NCI-H774 (cell line): ENCODE data around the gene KLHL6.
"Not testable (repeated sequence)": the region's sequence is repeated elsewhere in the genome, so short reads cannot be mapped to it uniquely, and the experiment has no call there.

Experiments used
- DNase-seq: peaks from one replicate; lab custom pipeline; 2025; lab: John Stamatoyannopoulos, UW

The KLHL6 gene

DNA sequence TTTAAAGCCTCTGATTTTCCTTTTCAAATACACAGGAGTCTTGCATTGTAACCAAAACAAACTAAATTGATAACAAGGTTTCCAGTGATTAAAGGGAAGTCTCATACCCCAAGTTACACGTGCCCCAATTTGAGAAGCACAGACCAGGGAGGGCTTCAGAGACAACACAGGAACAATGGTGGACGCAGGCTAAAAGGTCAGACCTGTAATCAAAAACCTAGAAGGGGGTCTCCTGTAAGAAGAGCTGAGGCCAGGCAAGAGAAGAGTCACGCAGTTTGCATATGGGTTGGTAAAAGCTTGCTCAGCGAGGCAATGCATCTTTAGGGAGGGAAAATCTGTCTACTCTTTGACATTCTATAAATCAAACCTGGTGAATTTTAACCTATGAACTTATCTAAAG lies 68.5 kb downstream of the KLHL6 start:
- no peak for DNase-seq

DNA sequence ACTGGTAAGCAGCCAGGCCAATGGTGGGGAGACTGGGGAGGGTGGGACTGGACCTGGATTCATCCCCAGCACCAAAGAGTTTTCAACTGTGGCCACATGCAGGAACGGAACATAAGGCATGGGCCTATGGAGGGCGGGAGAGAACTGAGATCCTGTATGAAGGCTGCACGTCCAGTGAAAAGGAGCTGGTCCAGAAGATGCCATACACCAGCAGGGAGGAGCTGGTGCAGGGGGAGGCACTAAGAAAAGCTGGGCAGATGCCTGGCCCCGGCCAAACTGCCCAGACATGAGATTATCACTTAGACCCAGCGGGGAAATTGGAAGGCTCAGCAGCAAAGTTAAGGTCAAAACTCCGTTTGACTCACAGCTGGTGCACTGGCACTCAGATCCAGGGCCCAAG lies 69.0 kb downstream of the KLHL6 start:
- DNase-seq = no peak

DNA sequence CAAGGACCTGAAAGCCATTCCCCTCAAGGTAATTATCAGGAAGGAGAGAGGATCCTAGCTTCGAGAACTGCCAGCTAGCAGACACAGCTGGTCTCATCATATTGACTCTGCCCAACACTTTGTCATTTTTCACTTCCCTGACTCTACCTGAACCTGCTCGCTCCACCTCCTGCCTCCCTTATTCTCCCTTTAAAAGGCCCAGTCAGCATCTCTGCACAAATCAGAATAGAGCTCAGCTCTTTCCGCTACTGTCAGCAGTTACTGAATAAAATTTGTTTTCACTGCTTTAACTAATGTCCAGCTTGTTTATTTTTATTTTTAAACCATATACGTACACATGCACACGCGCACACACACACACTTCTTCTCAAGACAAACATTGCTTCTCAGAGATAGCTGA lies 69.9 kb downstream of the KLHL6 start:
- DNase-seq = no peak

DNA sequence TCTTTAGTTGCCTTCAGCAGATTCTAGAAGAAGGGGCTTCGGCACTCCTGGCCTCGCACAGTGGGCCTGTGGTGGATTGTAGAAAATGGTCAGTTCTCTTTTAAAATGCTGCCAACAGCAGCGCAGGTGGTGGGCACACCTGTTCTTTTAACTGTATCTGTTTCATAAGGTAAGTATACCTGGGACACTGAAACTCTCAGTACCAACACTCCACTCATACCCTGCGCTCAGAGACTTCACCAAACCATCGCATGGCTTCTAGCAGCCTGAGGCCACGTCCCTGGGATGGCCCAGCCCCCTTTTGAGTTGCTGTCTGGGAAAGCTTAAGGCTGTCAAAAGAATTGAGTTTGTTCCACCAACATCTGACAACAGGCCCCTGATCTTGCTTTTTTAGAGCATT lies 70.4 kb downstream of the KLHL6 start:
- no peak for DNase-seq

DNA sequence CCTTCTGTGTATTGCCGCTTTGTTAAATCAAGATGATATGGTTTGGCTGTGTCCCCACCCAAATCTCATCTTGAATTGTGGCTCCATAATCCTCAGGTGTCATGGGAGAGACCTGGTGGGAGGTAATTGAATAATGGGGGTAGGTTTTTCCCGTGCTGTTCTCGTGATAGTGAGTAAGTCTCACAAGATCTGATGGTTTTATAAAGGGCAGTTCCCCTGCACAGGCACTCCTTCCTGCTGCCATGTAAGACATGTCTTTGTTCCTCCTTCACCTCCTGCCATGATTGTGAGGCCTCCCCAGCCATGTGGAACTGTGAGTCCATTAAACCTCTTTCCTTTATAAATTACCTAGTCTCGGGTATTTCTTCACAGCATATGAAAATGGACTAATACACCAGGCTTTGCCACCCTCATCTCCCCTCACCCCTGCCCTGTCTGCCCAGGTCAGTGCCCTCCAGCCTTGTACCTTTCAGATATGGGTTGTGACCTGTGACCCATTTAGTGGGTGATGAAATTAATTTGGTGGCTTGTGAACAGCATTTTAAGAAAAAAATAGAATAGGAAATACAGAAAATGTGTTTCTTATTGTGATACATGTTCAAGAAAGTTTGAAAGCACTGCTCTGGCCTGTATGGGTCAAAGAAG lies 71.0 kb downstream of the KLHL6 start:
- no peak for DNase-seq

DNA sequence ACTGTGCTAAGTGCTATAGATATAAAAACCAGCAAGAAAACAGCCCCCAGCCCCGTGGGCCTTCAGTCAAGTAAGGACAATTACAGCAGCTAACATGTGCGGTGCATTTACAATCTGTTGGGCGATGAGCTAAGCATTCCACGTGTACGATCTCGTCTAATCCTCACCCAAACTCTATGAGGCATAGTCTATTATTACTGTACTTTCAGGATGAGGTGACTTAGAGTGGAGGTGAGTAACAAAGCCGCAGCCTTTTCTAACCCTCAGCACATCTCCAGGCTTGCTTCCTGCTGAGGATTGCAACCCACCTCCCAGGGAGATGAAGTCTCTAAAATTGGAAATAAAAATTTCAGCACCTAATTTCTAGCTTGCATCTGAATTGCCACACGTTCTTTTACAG lies 73.9 kb downstream of the KLHL6 start:
- no peak for DNase-seq

DNA sequence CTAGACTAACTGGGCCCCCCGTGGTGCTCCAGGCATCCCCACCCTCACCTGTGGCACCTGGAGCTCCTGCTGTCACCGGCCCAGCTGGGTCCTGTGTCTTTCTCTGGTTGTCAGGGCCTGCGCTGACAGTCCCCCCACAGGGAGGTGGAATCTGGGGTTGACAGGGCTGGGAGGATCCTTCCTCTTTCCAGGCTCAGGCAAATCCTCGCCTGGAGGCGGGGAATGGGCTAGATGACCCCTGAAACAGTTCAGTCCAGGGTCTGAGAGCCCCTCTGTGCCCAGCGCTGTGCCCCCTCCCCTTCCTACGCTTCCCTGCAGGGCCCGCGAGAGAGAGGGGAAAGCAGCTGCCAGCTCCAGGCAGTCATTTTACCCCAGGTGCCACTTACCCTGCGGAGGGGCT lies 77.0 kb downstream of the KLHL6 start:
- no peak for DNase-seq

DNA sequence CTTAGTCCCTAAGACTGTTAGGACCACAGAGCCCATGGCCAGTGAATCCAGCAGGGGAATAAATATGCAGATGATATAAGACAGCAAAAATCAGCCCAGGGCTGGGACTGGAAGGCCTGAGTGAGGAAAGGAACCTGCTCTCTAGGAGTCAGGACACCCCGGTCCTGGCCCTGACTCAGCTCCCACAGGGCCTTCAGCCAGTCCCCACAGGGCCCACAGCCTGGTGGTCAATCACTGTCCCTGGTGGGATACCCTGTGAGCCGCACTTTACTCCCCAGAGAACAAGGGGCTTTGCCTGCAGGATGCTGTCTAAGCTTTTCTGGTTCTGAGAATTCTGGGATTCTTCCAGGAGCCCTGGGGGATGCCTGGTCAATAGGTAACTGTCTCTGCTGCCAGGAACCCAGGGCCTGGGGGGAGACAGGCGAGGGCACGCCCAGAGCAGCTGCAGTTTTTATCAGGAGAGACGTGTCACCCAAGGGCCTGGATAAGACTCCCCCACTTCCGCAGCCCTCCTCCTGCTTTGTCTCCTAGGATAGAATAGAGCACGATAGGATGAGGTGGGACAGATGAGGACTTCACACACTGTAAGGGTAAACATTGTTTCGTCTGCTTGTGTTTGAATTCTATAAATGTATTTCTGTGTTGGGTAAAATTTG lies 77.6 kb downstream of the KLHL6 start:
- no peak for DNase-seq

DNA sequence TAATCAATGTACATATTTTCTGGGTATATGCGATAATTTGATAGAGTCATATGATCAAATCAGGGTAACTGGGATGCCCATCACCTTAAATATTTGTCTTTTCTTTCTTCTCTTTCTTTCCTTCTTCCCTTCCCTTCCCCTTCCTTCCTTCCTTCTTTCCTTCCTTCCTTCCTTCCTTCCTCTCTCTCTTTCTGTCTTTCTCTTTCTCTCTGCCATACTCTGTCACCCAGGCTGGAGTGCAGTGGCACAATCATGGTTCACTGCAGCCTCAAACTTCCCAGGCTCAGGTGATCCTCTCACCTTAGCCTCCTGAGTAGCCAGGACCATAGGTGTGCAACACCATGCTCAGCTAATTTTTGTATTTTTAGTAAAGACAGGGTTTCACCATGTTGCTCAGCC lies 79.7 kb downstream of the KLHL6 start:
- not testable (repeated sequence) for DNase-seq

DNA sequence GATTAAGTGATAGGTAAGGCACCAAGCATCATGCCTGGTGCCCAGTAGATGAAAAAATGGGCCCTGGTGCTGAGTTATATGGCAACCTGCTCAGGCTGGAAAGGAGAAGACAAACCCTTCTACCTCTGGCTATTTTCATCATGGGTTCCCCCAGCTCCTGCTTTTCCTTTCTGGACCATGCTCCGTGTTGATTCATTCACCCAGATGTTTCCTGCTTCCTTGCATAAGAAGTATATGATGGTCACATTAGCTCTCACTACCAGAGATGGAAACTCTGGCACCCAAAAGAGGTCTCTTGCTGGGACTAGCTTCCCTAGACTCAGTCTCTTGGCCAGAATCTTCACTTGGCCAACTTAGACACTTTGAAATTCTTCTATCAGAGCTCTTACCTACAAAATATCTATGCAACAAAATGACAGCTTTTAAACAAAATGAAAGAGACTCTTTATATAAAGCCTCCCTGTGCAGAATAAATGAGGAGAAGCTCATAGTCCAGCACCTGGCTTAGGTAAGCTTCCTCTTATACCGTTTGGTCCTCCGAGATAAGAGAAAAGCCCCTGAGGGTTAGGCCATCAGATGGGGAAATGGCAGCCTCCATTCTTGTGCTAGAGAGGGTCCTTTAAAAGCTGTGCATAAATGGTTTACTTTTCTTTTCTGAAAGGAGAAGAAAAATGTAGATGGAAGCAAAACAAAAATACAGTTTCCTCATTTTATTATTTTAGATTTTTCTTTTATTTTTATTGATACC lies 80.3 kb downstream of the KLHL6 start:
- no peak for DNase-seq

DNA sequence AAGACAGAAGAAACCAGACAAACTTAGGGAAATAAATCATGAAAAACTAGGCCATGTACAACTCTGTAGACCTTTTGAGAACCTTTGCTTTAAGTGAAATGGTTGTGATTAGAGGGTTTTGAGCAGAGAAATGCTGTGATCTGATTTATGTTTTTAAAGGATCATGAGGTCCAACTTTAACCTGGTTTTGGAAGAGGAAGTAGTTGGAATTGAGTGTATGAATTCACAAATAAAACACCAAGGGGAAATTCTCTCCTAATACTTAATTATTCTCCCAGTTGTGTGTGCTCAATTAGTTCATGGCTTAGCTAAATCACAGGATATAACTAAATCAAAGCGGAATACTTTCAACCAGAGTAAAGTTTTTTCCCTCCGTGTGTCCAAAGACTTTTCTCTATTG lies 81.5 kb downstream of the KLHL6 start:
- DNase-seq = no peak

DNA sequence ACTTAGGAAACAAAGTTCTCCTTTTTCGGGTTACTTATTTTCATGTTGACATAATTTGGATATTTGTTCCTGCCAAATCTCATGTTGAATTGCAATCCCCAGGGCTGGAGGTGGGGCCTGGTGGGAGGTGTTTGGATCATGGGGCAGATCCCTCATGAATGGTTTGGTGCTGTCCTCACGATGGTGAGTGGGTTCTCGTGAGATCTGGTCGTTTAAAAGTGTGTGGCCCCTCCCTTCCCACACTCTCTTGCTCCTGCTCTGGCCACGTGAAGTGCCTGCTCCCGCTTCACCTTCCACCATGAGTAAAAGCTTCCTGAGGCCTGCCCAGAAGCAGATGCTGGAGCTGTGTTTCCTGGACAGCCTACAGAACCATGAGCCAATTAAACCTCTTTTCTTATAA lies 83.4 kb downstream of the KLHL6 start:
- DNase-seq = no peak

DNA sequence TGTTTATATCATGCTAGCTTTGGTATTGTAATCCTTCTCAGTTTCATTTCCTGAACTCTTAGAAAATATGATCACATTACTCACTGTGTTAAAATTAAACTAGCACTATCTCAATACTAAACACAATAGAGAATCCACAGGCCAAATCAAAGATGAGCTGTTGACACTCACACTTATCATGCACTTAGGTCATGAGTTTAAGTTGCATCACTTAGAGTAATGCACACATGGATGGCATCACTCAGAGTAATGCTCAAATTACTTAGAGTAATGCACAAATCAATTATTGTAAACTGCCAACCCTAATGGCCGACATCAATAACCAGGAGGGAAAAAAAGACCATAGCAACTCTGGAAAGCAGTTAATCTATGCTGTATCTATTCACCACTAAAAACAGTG lies 87.1 kb downstream of the KLHL6 start:
- no peak for DNase-seq

DNA sequence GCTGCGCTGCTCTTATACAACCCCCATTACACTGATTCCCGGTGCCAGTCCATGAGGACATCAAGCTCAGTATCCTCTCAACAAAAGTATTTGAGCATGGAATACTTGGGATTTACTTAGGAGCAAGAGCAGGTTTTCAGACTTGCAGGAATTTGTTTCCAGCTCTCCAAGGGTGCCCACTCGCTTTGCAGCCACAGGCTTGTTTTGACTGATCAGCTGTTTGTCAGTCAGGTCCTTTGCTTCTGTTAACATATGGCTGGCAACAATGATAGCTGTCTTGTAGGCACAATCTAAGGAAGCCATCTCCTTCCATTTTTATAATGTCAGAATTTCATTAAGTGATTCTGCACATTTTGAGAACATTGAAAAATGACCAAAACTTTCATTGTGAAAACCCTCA lies 88.9 kb downstream of the KLHL6 start:
- DNase-seq = no peak

DNA sequence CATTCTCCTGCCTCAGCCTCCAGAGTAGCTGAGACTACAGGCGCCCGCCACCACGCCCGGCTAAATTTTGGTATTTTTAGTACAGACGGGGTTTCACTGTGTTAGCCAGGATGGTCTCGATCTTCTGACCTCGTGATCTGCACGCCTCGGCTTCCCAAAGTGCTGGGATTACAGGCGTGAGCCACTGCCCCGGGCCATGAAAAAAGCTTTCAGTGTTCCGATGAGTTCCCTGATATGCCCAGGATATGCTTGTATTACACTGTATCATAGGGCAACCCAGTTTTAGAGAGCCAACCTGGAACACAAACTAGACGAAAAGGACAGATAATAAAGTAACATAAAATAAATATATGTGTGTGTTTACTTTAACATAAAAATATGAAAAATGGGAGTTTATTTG lies 89.8 kb downstream of the KLHL6 start:
- DNase-seq = not testable (repeated sequence)

DNA sequence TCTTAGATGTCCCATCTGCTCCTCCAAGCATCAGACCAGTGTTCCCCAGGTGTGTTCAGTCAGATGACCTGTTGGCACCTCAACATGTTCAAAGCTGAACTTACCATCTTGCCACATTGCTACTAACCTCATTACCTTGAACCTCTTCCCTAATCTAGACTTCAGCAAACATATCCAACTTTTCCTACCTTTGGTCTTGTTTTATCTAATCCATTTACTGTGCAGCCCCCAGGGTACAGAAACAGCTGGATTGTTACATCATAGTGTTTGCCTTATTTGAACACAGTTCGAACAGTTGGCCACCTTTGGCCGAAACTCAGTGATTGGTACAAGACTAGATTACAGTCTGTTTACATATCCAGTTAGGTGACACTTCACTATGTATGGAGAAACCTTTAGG lies 91.0 kb downstream of the KLHL6 start:
- no peak for DNase-seq

DNA sequence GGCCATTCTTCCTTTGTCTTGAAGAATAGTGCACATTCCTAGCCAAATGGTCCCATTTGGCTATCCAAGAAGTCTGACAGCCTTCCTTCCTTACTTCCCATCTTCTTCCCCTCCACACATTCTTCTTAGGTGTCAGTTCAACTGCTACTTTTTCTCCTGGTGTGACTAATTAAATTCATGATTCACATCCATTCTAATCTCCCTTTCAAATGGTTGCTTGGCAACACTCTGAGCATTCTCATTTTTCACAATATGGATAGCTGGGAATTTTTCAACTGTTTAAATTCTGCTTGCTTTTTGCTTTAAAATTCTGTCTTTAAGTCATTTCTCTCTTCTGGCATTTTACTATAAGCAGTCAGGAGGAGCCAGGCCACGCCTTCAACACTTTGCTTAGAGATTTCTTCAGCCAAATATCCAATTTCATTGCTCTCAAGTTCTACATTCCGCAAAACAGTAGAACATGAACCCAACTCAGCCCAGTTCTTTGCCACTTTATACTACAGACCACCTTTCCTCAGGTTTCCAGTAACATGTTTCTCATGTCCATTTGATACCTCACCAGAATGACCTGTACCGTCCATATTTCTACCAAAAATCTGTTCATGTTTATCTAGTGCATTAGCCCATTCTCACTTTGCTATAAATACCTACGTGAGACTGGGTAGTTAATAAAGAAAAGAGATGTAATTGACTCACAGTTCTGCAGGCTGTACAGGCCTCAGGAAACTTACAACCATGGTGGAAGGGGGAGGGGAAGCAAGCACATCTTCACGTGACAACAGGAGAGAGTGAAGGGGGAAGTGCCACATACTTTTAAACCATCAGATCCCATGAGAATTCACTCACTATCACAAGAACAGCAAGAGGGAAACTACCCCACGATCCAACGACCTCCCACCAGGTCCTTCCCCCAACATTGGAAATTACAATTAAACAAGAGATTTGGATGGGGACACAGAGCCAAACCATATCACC lies 95.1 kb downstream of the KLHL6 start:
- no peak for DNase-seq

DNA sequence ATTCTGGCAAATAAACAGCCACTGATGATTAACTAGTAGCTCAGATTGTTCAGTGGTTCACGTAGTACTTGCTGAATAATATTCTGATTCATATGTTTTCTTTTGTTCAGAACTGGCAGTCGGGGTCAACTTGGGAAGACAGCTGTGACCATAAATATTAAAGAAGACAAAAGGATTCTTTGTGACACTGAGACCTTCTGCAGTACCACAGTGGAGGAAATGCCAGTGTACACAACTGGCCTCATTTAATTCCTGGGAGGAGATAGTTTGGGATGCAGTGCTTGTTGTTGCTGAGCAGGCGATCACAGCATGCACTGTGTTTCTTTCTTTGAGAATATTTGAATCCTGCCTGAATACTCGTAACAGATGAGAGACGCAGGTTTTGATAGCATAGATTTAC lies 100.4 kb downstream of the KLHL6 start:
- DNase-seq = no peak

DNA sequence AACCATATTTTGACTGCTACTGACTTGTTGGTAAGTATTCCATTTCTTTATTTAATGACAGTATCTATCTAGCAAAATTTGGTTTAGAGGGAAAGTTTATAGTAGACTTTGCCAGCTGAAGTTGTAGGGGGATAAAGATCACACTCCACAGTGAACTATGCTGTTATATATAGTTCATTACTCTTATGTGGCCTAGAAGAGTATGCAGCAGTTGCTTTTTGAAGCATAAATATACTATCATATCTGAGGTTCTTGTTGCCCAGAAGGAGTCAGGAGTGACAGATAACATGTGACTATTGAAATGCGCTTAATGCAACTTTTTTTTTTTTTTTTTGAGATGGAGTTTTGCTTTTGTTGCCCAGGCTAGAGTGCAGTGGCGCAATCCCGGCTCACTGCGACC lies 101.4 kb downstream of the KLHL6 start:
- no peak for DNase-seq

DNA sequence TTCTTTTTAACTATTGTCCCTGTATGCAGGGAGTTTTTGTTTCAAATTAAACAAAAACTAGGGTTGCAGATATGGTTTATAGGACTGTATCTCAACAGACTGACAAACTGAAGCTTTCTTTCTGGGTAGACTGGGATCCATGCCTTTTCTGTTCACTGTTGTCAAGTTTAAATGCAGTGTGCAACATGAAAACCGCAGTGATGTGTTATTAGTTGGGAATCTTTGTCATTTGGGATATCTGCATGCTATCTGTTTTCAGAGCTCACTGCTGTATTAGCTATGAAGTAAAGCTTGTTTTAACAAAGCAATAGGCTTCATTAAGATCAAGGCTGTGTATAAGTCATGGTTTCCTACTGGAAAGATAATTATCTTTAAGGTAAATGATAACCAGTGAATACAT lies 105.7 kb downstream of the KLHL6 start:
- no peak for DNase-seq

DNA sequence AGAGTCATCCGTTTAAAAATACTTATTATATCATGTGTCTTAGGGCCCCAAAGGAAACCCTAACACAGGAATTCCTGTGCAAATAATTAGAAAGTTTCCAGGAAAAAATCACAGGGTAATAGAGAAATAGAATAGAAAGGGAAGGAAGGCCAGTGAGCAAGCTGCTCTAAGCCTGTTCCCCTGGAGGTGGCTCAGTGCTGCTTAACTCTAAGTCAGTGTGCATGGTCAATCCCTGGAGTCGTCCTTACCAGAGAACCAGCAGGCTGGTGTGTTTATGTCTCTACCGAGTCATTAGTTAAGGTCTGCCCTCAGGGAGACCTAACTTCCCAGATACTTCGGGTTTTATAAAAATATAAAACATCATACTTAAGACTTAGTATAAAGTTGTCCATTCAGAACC lies 106.1 kb downstream of the KLHL6 start:
- no peak for DNase-seq

DNA sequence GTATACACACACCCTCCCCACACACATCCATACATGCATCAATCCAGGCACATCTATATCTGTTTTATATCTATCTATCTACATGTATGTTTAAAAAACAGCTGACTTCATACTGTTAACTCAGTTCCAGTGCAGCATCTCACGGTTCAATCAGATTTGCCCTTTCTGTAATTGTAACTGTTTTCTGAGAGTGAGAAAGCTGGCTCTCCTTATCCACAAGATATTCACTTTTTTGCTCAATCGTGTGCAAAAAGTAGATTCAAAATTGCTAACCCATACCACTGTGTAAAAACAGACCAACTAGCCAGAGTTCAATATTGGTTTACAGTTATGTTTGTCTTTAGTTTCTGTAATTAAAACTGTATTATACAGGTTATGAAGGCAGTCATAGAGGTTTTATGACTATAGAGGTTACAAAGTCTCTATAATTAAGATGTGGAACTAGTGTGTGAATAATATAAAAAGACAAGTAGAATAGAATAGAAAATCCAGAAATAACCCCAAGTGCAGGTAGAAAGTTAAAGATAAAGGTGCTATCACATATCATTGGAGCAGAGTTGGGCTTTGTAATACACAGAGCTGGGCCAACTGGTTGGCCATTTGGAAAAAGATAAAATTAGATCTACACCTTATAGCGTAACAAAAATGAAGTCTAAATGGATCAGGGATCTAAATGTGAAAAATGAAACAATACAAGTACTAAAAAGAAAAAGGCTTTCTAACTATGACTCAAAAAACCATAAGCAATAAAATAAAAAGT lies 107.0 kb downstream of the KLHL6 start:
- no peak for DNase-seq
